Bronchial epithelial cell (primary cell): Measurements from ENCODE around the gene CFDP1. TPM values are rescaled to one million over a fixed set of nuclear protein-coding genes. Genes with fewer than 3 reads are reported as not detected.

Experiments used
- DNase-seq: peaks from one replicate; pipeline ENCODE4 v3.0.0-alpha.2; 2010; ENCODE audit warnings: low read depth
- FAIRE-seq: peaks from 2 replicates; lab custom pipeline; 2011; peaks lifted over from hg19 to GRCh38; lab: Jason Lieb, UNC
- H3K27me3 ChIP-seq: 2 replicates; pipeline ENCODE4 v1.5.1; 2011; ENCODE audit warnings: low read length; ENCODE audit not compliant: control insufficient read depth, insufficient read depth
- H3K36me3 ChIP-seq: 2 replicates; pipeline ENCODE4 v1.5.1; 2011; ENCODE audit warnings: low read length; ENCODE audit not compliant: control insufficient read depth, insufficient read depth
- H3K4me3 ChIP-seq: 2 replicates; pipeline ENCODE4 v1.5.1; 2011; ENCODE audit warnings: mild to moderate bottlenecking, low read depth, low read length, control low read depth
- CTCF ChIP-seq: IDR thresholded peaks from 2 replicates; pipeline ENCODE4 v1.5.1; 2011; ENCODE audit warnings: mild to moderate bottlenecking, moderate library complexity, low read length, control low read depth, inconsistent platforms; ENCODE audit not compliant: insufficient read depth, severe bottlenecking
- total RNA-seq: library from RNA; depleted of rRNA; stranded (reverse); fragments of >200 nt; gene quantifications from 2 replicates; pipeline ENCODE4 v1.2.1, GENCODE V29; 2014

CFDP1 gene
- total RNA-seq, 1 donor from 2014 or later, result 46.6 TPM

GRCh38 chr16:75265911-75266701 is 167.2 kb downstream of the CFDP1 start:
- FAIRE-seq, result no peak
- DNase-seq, result no peak

GRCh38 chr16:75264999-75265910 is 168.0 kb downstream of the CFDP1 start:
- Histone ChIP-seq H3K27me3 (no peaks in the 10 kb centered on the region), H3K4me3 (peak overlapping the region; percentile 68), H3K36me3 (peaks cover 7% of the 10 kb centered on the region)
- TF ChIP-seq CTCF, result no peak
- DNase-seq (no peak), FAIRE-seq (no peak)

More at GRCh38 chr16:75265911-75266701, 167.2 kb downstream of the CFDP1 start:
- peak overlapping the region; percentile 68 for H3K4me3 ChIP-seq
- H3K27me3 ChIP-seq, result no peaks in the 10 kb centered on the region
- H3K36me3 ChIP-seq, result peaks cover 6% of the 10 kb centered on the region
- TF ChIP-seq CTCF, result no peak

- no peak for TF ChIP-seq CTCF
- Histone ChIP-seq H3K4me3 (peak overlapping the region; percentile 68), H3K36me3 (peaks cover 7% of the 10 kb centered on the region), H3K27me3 (no peaks in the 10 kb centered on the region)
- no peak for DNase-seq
- FAIRE-seq, result no peak
These were observed 168.8 kb downstream of the CFDP1 start for GRCh38 chr16:75264457-75264998.

- TF ChIP-seq CTCF, result no peak
- H3K4me3 ChIP-seq, result no peak overlapping the region
- FAIRE-seq (no peak), DNase-seq (no peak)
- peaks cover 7% of the 10 kb centered on the region for H3K36me3 ChIP-seq
- no peaks in the 10 kb centered on the region for H3K27me3 ChIP-seq
These were observed 169.3 kb downstream of the CFDP1 start for GRCh38 chr16:75263963-75264445.

GRCh38 chr16:75263291-75263962 is 169.9 kb downstream of the CFDP1 start:
- Histone ChIP-seq H3K36me3 (peaks cover 7% of the 10 kb centered on the region), H3K4me3 (no peak overlapping the region), H3K27me3 (no peaks in the 10 kb centered on the region)
- no peak for DNase-seq
- TF ChIP-seq CTCF, result no peak
- no peak for FAIRE-seq
